ENCODE results near the gene PPP6R1.

Gene PPP6R1

DNA sequence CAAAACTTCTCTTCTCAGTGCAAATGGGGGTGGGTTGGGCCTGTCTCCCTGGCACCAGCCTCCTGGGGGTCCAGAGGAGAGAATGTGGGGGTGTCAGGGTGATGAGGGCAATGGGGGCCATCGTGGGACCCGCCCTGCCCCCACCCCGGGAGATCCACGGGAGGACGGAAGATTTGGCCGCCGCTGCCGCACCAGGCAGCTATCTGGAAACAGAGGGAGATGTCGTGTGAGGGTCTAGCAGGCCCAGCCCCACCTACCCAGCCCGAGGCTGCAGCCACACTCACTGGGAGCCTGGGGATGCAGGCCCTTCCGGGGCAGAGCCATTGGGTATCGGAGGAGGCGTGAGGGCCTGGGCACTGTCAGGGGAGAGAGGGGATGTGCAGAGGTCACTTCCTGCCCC, 28.5 kb downstream of the PPP6R1 start:
- no peaks in the 10 kb centered on the region for H3K27me3 ChIP-seq (ENCODE audit: insufficient read depth, poor library complexity, severe bottlenecking)
- no peak overlapping the region for H3K27ac ChIP-seq (replicated peaks)
- TF ChIP-seq POLR2AphosphoS5 (IDR thresholded peaks at IDR 0.05; ENCODE audit: low read depth) (no peak), CTCF (IDR thresholded peaks at IDR 0.05; ENCODE audit: insufficient read depth, low read length) (no peak), SPI1 (IDR thresholded peaks at IDR 0.05; ENCODE audit: borderline replicate concordance, low read depth) (no peak), GABPA (IDR thresholded peaks at IDR 0.05; ENCODE audit: low read depth) (no peak), REST (IDR thresholded peaks at IDR 0.05; ENCODE audit: insufficient replicate concordance, low read depth) (no peak)
- no peak for DNase-seq (ENCODE audit: low read depth in 1 of 2, low spot score in 1 of 2)
- H3K4me3 ChIP-seq (replicated peaks; ENCODE audit: insufficient read depth, low read length): no peak overlapping the region

DNA sequence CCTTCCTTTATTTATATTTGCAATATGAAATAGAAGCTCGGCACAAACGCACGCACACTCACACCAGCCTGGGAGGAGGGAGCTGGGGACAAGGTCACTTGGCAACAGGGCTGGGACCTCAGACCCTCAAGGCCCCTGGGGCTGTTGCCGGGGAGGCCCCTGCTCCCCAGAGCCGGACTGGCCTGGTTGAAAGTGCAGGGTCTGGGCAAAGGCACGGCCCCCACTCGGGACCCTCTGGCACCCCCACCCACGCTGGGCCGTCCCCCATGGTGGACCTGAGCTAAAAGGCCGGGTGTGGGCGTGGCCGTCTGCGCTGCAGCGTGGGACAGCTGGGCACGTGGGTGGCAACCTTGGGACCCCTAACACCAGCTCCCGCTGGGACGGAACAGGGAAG, 29.0 kb downstream of the PPP6R1 start:
- H3K27me3 ChIP-seq (ENCODE audit: insufficient read depth, poor library complexity, severe bottlenecking): no peaks in the 10 kb centered on the region
- TF ChIP-seq SPI1 (IDR thresholded peaks at IDR 0.05; ENCODE audit: borderline replicate concordance, low read depth): no peak
- TF ChIP-seq REST (IDR thresholded peaks at IDR 0.05; ENCODE audit: insufficient replicate concordance, low read depth): no peak
- TF ChIP-seq CTCF (IDR thresholded peaks at IDR 0.05; ENCODE audit: insufficient read depth, low read length): no peak
- TF ChIP-seq POLR2AphosphoS5 (IDR thresholded peaks at IDR 0.05; ENCODE audit: low read depth): no peak
- TF ChIP-seq GABPA (IDR thresholded peaks at IDR 0.05; ENCODE audit: low read depth): no peak
- H3K4me3 ChIP-seq (replicated peaks; ENCODE audit: insufficient read depth, low read length): no peak overlapping the region
- no peak overlapping the region for H3K27ac ChIP-seq (replicated peaks)
- no peak for DNase-seq (ENCODE audit: low read depth in 1 of 2, low spot score in 1 of 2)

DNA sequence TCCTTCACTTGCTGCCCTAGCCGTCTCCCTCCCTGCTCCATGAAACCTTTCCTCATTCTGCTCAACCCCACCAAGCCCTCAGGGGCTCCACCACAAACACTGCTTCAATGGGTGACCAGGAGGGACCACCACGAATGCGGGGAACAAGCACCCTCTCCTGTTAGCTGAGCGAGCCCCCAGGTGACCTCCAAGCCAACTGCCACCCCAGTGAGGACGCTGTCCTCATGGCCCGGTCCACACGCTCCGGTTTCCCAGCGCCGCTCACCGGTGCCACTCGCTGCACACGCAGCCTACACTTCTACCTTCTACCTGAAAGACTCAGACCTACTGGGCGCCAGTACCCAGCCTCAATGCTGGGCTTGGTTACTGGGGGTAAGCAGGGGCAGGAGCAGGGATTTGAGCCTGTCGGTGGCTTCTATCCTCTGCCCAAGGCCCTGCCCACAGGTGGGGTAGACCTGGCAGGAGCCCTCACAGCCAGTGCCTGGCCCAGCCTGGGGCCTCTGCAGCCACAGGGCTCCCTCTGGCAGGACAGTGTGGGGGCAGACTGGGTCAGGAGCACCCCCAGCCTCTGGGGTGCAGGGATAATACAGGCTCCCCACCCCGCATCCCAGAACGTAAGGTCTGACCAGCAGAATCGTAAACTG, 29.6 kb downstream of the PPP6R1 start:
- DNase-seq (ENCODE audit: low read depth in 1 of 2, low spot score in 1 of 2): no peak
- TF ChIP-seq REST (IDR thresholded peaks at IDR 0.05; ENCODE audit: insufficient replicate concordance, low read depth) (no peak), SPI1 (IDR thresholded peaks at IDR 0.05; ENCODE audit: borderline replicate concordance, low read depth) (no peak), CTCF (IDR thresholded peaks at IDR 0.05; ENCODE audit: insufficient read depth, low read length) (no peak)
- Histone ChIP-seq H3K27me3 (ENCODE audit: insufficient read depth, poor library complexity, severe bottlenecking) (no peaks in the 10 kb centered on the region), H3K4me3 (replicated peaks; ENCODE audit: insufficient read depth, low read length) (no peak overlapping the region), H3K27ac (replicated peaks) (no peak overlapping the region)
